GM21515 (cell line): ENCODE data around the gene PAX3.
"Not testable (repeated sequence)": the region's sequence is repeated elsewhere in the genome, so short reads cannot be mapped to it uniquely, and the experiment has no call there.

Experiments used
- ATAC-seq: cut with Tn5 transposase; IDR thresholded peaks from one replicate; pipeline ENCODE4 v1.9.1; 2021; ENCODE audit not compliant: unreplicated experiment

The PAX3 gene

GRCh38 chr2:222218786-222219185, 80.0 kb downstream of the PAX3 start:
- no peak for ATAC-seq

- no peak for ATAC-seq
Measured at GRCh38 chr2:222217712-222218111, 81.1 kb downstream of the PAX3 start.

- no peak for ATAC-seq
Measured at GRCh38 chr2:222214885-222215284, 83.9 kb downstream of the PAX3 start.

GRCh38 chr2:222213049-222213448, 85.7 kb downstream of the PAX3 start:
- ATAC-seq: no peak

GRCh38 chr2:222212571-222212970, 86.2 kb downstream of the PAX3 start:
- no peak for ATAC-seq

- ATAC-seq: no peak
Measured at GRCh38 chr2:222208010-222208690, 90.6 kb downstream of the PAX3 start.

- ATAC-seq: no peak
Measured at GRCh38 chr2:222205136-222205535, 93.7 kb downstream of the PAX3 start.

GRCh38 chr2:222203041-222203440, 95.8 kb downstream of the PAX3 start:
- ATAC-seq: no peak

GRCh38 chr2:222196159-222196558, 102.6 kb downstream of the PAX3 start:
- ATAC-seq: no peak

- ATAC-seq: no peak
Measured at GRCh38 chr2:222194669-222195068, 104.1 kb downstream of the PAX3 start.

GRCh38 chr2:222193328-222193983, 105.3 kb downstream of the PAX3 start:
- no peak for ATAC-seq

GRCh38 chr2:222180619-222181018, 118.2 kb downstream of the PAX3 start:
- no peak for ATAC-seq

- no peak for ATAC-seq
Measured at GRCh38 chr2:222179592-222179991, 119.2 kb downstream of the PAX3 start.

- ATAC-seq: no peak
Measured at GRCh38 chr2:222178450-222178849, 120.3 kb downstream of the PAX3 start.

GRCh38 chr2:222176890-222177289, 121.9 kb downstream of the PAX3 start:
- no peak for ATAC-seq

- no peak for ATAC-seq
Measured at GRCh38 chr2:222174450-222174849, 124.3 kb downstream of the PAX3 start.

GRCh38 chr2:222169346-222169745, 129.5 kb downstream of the PAX3 start:
- no peak for ATAC-seq

- no peak for ATAC-seq
Measured at GRCh38 chr2:222167762-222168161, 131.0 kb downstream of the PAX3 start.

- no peak for ATAC-seq
Measured at GRCh38 chr2:222160944-222161343, 137.9 kb downstream of the PAX3 start.

- ATAC-seq: no peak
Measured at GRCh38 chr2:222160125-222160524, 138.7 kb downstream of the PAX3 start.

GRCh38 chr2:222159221-222159620, 139.6 kb downstream of the PAX3 start:
- no peak for ATAC-seq

- not testable (repeated sequence) for ATAC-seq
Measured at GRCh38 chr2:222155003-222155664, 143.7 kb downstream of the PAX3 start.
